Hepatocyte (in vitro differentiated cells): ENCODE results near the gene ARFRP1. TPM values are rescaled to one million over a fixed set of nuclear protein-coding genes. Genes with fewer than 3 reads are reported as not detected.

Experiments used
- DNase-seq: peaks from one replicate; pipeline ENCODE4 v3.0.0-alpha.2; 2016; ENCODE audit warnings: low spot score
- H2AFZ ChIP-seq: fragments of 200-600 bp; sonication (generic); 2 replicates; pipeline ENCODE4 v1.6.0; 2016; ENCODE audit warnings: antibody characterized with exemption, mild to moderate bottlenecking
- H3K27ac ChIP-seq: fragments of 200-600 bp; sonication (generic); 2 replicates; pipeline ENCODE4 v1.5.1; 2016; ENCODE audit warnings: mild to moderate bottlenecking
- H3K27me3 ChIP-seq: fragments of 200-600 bp; sonication (generic); 2 replicates; pipeline ENCODE4 v1.6.1; 2016
- H3K36me3 ChIP-seq: fragments of 200-600 bp; sonication (generic); replicated peaks from 2 replicates; pipeline ENCODE4 v1.5.1; 2016; ENCODE audit warnings: low read depth; ENCODE audit not compliant: insufficient read depth
- H3K4me1 ChIP-seq: fragments of 200-600 bp; sonication (generic); 2 replicates; pipeline ENCODE4 v1.5.1; 2016; ENCODE audit warnings: mild to moderate bottlenecking, moderate library complexity; ENCODE audit not compliant: insufficient read depth
- H3K4me2 ChIP-seq: fragments of 200-600 bp; sonication (generic); 2 replicates; pipeline ENCODE4 v1.6.0; 2016
- H3K4me3 ChIP-seq: fragments of 200-600 bp; sonication (generic); 2 replicates; pipeline ENCODE4 v1.5.1; 2016; ENCODE audit warnings: mild to moderate bottlenecking
- H3K79me2 ChIP-seq: fragments of 200-600 bp; sonication (generic); 2 replicates; pipeline ENCODE4 v1.6.0; 2017; ENCODE audit warnings: mild to moderate bottlenecking
- H3K9me2 ChIP-seq: fragments of 200-600 bp; sonication (generic); replicated peaks from 2 replicates; pipeline ENCODE4 v1.6.0; 2017; ENCODE audit warnings: mild to moderate bottlenecking; ENCODE audit not compliant: insufficient read depth
- H3K9me3 ChIP-seq: fragments of 200-600 bp; sonication (generic); 2 replicates; pipeline ENCODE4 v1.5.1; 2016; ENCODE audit warnings: low read depth, mild to moderate bottlenecking
- H4K20me1 ChIP-seq: fragments of 200-600 bp; sonication (generic); 2 replicates; pipeline ENCODE4 v1.6.0; 2016; ENCODE audit warnings: mild to moderate bottlenecking; ENCODE audit not compliant: insufficient read depth, poor library complexity, severe bottlenecking
- EZH2 ChIP-seq: fragments of 200-600 bp; sonication (generic); IDR thresholded peaks from 2 replicates; pipeline ENCODE4 v1.6.1; 2016; ENCODE audit warnings: antibody characterized with exemption, mild to moderate bottlenecking, borderline replicate concordance
- EZH2phosphoT487 ChIP-seq: fragments of 200-600 bp; sonication (generic); IDR thresholded peaks from one replicate; pipeline ENCODE4 v1.6.1; 2018; ENCODE audit warnings: antibody characterized with exemption, mild to moderate bottlenecking, low read depth, moderate library complexity; ENCODE audit not compliant: unreplicated experiment, severe bottlenecking
- WGBS: methylation state at CpG from one replicate; pipeline ENCODE4 v1.1.6; 2016; ENCODE audit warnings: low lambda C conversion rate; ENCODE audit errors: missing lambda C conversion rate; 5-methylcytosine and 5-hydroxymethylcytosine counted together
- polyA plus RNA-seq: library from polyadenylated mRNA; unstranded; fragments of >200 nt; fragmentation: Nextera tagmentation; extraction: Ambion mirVana; gene quantifications from 2 replicates; pipeline ENCODE4 v1.2.1, GENCODE V29; 2016
- total RNA-seq: library from RNA; depleted of rRNA; stranded (reverse); fragments of >200 nt; gene quantifications from 2 replicates; pipeline ENCODE4 v1.2.3, GENCODE V29; 2014
- TF ChIP-seq, protein P1 (sequence below): fragments of 200-600 bp; sonication (generic); IDR thresholded peaks from 2 replicates; pipeline ENCODE4 v1.5.1; 2016; ENCODE audit warnings: antibody characterized with exemption, mild to moderate bottlenecking; ENCODE audit not compliant: poor library complexity

ARFRP1 gene
- total and polyA plus RNA-seq, 2 experiments from 2014 or later = 31.5 to 38.0 TPM

DNA sequence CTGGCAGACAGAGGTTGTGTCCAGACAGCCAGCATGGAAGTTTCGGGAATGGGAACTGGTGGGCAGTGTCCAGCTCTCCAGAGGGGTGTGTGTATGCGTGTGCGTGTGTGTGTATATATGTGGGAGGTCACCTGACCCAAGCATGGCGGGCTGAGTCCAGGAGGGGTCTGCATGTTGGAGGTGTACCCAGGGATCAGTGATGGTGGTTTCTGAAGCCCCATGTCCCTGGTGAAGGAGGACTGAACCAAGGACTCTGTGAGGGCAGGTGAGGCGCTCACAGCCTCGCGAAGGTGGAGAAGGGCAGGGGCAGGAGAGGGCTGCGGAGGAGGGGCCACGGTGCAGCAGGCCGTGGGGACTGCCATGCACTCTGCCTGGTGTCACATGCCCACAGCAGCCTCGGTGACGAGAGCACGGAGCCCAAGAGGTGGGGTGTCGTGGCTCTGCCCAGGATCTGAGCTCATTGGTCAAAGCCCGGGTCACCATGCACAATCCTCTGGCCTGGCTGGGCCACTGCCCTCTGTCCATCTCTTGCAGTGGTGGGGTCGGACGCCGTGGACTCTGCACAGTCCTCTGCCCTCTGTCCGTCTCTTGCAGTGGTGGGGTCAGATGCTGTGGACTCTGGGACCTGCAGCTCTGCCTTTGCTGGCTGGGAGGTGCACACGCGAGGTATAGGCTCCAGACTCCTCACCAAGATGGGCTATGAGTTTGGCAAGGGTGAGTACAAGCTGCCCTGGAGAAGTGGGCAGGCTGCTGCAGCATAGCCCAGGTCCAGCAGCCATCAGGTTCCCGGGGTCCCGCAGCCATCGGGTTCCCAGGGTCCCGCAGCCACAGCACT is 26.6 kb upstream of the ARFRP1 start:
- Histone ChIP-seq H3K27ac (no peak overlapping the region), H4K20me1 (no peaks in the 10 kb centered on the region), H3K4me3 (no peak overlapping the region), H3K4me1 (peaks cover 21% of the 10 kb centered on the region), H3K36me3 (no peaks in the 10 kb centered on the region), H3K79me2 (peaks cover under 1% of the 10 kb centered on the region), H3K9me3 (no peaks in the 10 kb centered on the region), H2AFZ (no peak overlapping the region), H3K27me3 (no peaks in the 10 kb centered on the region), H3K4me2 (no peak overlapping the region), H3K9me2 (no peaks in the 10 kb centered on the region)
- WGBS = 97% methylated on average over 25 of the region's 25 CpGs
- no peak for DNase-seq
- TF ChIP-seq EZH2phosphoT487 (no peak), EZH2 (no peak)
- TF ChIP-seq, protein P1, sequence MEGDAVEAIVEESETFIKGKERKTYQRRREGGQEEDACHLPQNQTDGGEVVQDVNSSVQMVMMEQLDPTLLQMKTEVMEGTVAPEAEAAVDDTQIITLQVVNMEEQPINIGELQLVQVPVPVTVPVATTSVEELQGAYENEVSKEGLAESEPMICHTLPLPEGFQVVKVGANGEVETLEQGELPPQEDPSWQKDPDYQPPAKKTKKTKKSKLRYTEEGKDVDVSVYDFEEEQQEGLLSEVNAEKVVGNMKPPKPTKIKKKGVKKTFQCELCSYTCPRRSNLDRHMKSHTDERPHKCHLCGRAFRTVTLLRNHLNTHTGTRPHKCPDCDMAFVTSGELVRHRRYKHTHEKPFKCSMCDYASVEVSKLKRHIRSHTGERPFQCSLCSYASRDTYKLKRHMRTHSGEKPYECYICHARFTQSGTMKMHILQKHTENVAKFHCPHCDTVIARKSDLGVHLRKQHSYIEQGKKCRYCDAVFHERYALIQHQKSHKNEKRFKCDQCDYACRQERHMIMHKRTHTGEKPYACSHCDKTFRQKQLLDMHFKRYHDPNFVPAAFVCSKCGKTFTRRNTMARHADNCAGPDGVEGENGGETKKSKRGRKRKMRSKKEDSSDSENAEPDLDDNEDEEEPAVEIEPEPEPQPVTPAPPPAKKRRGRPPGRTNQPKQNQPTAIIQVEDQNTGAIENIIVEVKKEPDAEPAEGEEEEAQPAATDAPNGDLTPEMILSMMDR = no peak

DNA sequence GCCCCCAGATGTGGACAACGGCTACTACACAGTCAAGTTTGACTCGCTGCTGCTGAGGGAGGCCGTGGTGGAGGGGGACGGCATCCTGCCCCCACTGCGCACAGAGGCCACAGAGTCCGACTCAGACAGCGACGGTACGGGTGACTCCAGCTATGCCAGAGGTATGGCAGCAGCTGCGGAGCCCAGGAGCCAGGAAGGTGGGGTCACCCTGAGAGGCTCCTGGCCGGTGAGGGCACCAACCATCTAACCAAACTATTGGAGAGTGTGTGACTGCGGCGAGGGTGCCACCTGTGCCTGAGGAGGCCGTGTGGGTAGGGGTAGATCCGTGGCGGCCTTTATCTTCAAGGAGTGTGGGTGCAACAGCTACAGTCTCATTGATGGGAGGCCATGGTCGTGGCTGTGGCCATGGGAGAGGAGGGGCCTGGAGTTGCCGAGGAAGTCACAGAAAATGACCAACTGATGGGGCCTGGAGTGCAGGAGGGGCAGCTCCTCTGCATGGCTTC is 25.9 kb upstream of the ARFRP1 start:
- no peak for DNase-seq
- H3K9me3 ChIP-seq = no peaks in the 10 kb centered on the region
- no peak overlapping the region for H3K27ac ChIP-seq
- no peak overlapping the region for H2AFZ ChIP-seq
- H3K36me3 ChIP-seq = no peaks in the 10 kb centered on the region
- H3K9me2 ChIP-seq = no peaks in the 10 kb centered on the region
- H4K20me1 ChIP-seq = no peaks in the 10 kb centered on the region
- H3K27me3 ChIP-seq = no peaks in the 10 kb centered on the region
- H3K4me3 ChIP-seq = no peak overlapping the region
- no peak overlapping the region for H3K4me2 ChIP-seq
- peaks cover 14% of the 10 kb centered on the region for H3K4me1 ChIP-seq
- peaks cover 4% of the 10 kb centered on the region for H3K79me2 ChIP-seq
- TF ChIP-seq EZH2phosphoT487 = no peak
- WGBS = 98% methylated on average over 18 of the region's 18 CpGs

DNA sequence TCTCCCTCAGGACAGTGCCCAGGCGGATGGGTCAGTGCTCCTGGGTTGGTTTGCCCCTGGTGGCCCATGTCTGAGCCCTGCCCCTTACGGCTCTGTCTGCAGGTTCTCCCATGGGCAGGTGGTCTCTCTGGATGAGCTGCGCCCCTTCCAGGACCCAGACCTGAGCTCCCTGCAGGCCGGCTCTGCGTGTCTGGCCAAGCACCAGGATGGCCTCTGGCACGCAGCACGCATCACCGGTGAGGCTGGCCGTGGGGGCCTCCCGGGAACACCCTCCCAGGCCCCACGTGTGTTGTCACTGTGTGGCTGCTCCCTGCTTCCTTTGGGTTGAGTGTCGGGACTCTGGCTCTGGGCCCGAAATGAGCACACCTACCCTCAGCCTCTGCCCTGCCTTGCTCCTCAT is 25.3 kb upstream of the ARFRP1 start:
- no peak for DNase-seq
- no peak overlapping the region for H3K4me3 ChIP-seq
- no peaks in the 10 kb centered on the region for H3K9me3 ChIP-seq
- no peaks in the 10 kb centered on the region for H3K9me2 ChIP-seq
- no peaks in the 10 kb centered on the region for H3K27me3 ChIP-seq
- no peak overlapping the region for H3K4me2 ChIP-seq
- peaks cover 7% of the 10 kb centered on the region for H3K79me2 ChIP-seq
- TF ChIP-seq, protein P1 = no peak
- TF ChIP-seq EZH2phosphoT487 = no peak
- 100% methylated on average over 13 of the region's 13 CpGs for WGBS
- H3K36me3 ChIP-seq = no peaks in the 10 kb centered on the region
- peaks cover 9% of the 10 kb centered on the region for H3K4me1 ChIP-seq
- no peak overlapping the region for H2AFZ ChIP-seq
- no peak overlapping the region for H3K27ac ChIP-seq
- H4K20me1 ChIP-seq = no peaks in the 10 kb centered on the region
